SK-N-SH (cell line): ENCODE data around the gene UBE2D2. TPM values are rescaled to one million over a fixed set of nuclear protein-coding genes. Genes with fewer than 3 reads are reported as not detected.

ENCODE experiments used
- CTCF ChIA-PET: fragments of 300-600, 350-600 bp; formaldehyde crosslinking; extraction: SDS; loops from one replicate; lab custom pipeline; 2021; lab: Yijun Ruan, JAX
- POLR2A ChIA-PET: fragments of 350-600 bp; sonication (Branson Sonifier 250); formaldehyde crosslinking; extraction: SDS; loops from one replicate; lab custom pipeline; 2020; ENCODE audit warnings: antibody characterized with exemption, inconsistent platforms; lab: Yijun Ruan, JAX
- DNase-seq: peaks from one replicate; pipeline ENCODE4 v3.0.0; 2012
- H2AFZ ChIP-seq: fragments of 200-600 bp; sonication (generic); 2 replicates; pipeline ENCODE4 v1.8.1; 2016; ENCODE audit warnings: antibody characterized with exemption, mild to moderate bottlenecking, low read depth
- H3F3A ChIP-seq: fragments of 200-600 bp; sonication (generic); replicated peaks from 2 replicates; pipeline ENCODE3; 2016; ENCODE audit warnings: antibody characterized with exemption, mild to moderate bottlenecking; ENCODE audit not compliant: insufficient read depth
- H3K27ac ChIP-seq, 2 experiments: fragments of 200-500 bp in 1 of 2; fragments of 200-600 bp in 1 of 2; sonication (Bioruptor generic) in 1 of 2; sonication (generic), shearing (Covaris generic) in 1 of 2; 2 replicates each; pipeline versions ENCODE4 v1.5.1 to v1.6.1; 2014 to 2016; ENCODE audit warnings: low read depth in 2 of 2, inconsistent platforms in 1 of 2, low read length in 1 of 2, mild to moderate bottlenecking in 1 of 2, mixed read lengths in 1 of 2
- H3K27me3 ChIP-seq: fragments of 200-600 bp; sonication (generic), shearing (Covaris generic); 2 replicates; pipeline ENCODE4 v1.6.1; 2016; ENCODE audit warnings: mixed run types; ENCODE audit not compliant: insufficient read depth
- H3K36me3 ChIP-seq, 2 experiments: fragments of 200-500 bp in 1 of 2; fragments of 200-600 bp in 1 of 2; sonication (Bioruptor generic) in 1 of 2; sonication (generic) in 1 of 2; replicated peaks in 1 of 2; 2 replicates each; pipeline versions ENCODE3 to v1.5.1; 2014 to 2016; ENCODE audit warnings: low read length in 1 of 2, mild to moderate bottlenecking in 1 of 2; ENCODE audit not compliant: insufficient read depth in 2 of 2, control insufficient read depth in 1 of 2
- H3K4me1 ChIP-seq, 2 experiments: fragments of 200-500 bp in 1 of 2; fragments of 200-600 bp in 1 of 2; sonication (Bioruptor generic) in 1 of 2; sonication (generic), shearing (Covaris generic) in 1 of 2; 2 replicates each; pipeline versions ENCODE4 v1.5.1 to v1.6.1; 2014 to 2016; ENCODE audit warnings: low read depth in 1 of 2, low read length in 1 of 2, mixed run types in 1 of 2; ENCODE audit not compliant: insufficient read depth in 2 of 2, control insufficient read depth in 1 of 2
- H3K4me2 ChIP-seq: fragments of 200-600 bp; sonication (generic), shearing (Covaris generic); 2 replicates; pipeline ENCODE4 v1.6.1; 2017; ENCODE audit warnings: mixed run types
- H3K4me3 ChIP-seq, 2 experiments: fragments of 200-500 bp in 1 of 2; fragments of 200-600 bp in 1 of 2; sonication (Bioruptor generic) in 1 of 2; sonication (generic), shearing (Covaris generic) in 1 of 2; 2 replicates each; pipeline versions ENCODE4 v1.5.1 to v1.8.1; 2014 to 2016; ENCODE audit warnings: low read depth in 2 of 2, inconsistent platforms in 1 of 2, low read length in 1 of 2, mild to moderate bottlenecking in 1 of 2, mixed read lengths in 1 of 2, moderate library complexity in 1 of 2
- H3K79me2 ChIP-seq: fragments of 200-600 bp; sonication (generic); 2 replicates; pipeline ENCODE4 v1.8.1; 2017; ENCODE audit warnings: mild to moderate bottlenecking; ENCODE audit not compliant: insufficient read depth
- H3K9ac ChIP-seq: fragments of 200-600 bp; sonication (generic); 2 replicates; pipeline ENCODE4 v1.6.1; 2017; ENCODE audit warnings: mixed run types
- H3K9me2 ChIP-seq: fragments of 200-600 bp; sonication (generic); 2 replicates; pipeline ENCODE4 v1.6.1; 2017; ENCODE audit warnings: mixed run types
- H3K9me3 ChIP-seq: fragments of 200-600 bp; sonication (generic); 2 replicates; pipeline ENCODE4 v1.6.1; 2017; ENCODE audit warnings: mixed run types, mild to moderate bottlenecking, moderate library complexity
- H4K20me1 ChIP-seq: fragments of 200-600 bp; sonication (generic); 2 replicates; pipeline ENCODE4 v1.6.1; 2017; ENCODE audit warnings: mild to moderate bottlenecking, mixed run types; ENCODE audit not compliant: insufficient read depth
- CHD2 ChIP-seq: fragments of 150-350 bp; IDR thresholded peaks from 2 replicates; pipeline ENCODE4 v1.6.1; 2018; ENCODE audit warnings: low read length; ENCODE audit not compliant: partially characterized antibody
- CTCF ChIP-seq: fragments of 200-600 bp; sonication (generic); IDR thresholded peaks from 2 replicates; pipeline ENCODE4 v1.6.1; 2017; ENCODE audit warnings: antibody characterized with exemption, mild to moderate bottlenecking, moderate library complexity
- ELF1 ChIP-seq: IDR thresholded peaks from 2 replicates; pipeline ENCODE4 v1.4.0; 2012
- EP300 ChIP-seq, 2 experiments: IDR thresholded peaks; 2 replicates each; pipeline versions ENCODE4 v1.4.0 to v1.6.1; 2012; ENCODE audit warnings: borderline replicate concordance in 1 of 2, low read depth in 1 of 2, low read length in 1 of 2
- FOXM1 ChIP-seq: IDR thresholded peaks from 2 replicates; pipeline ENCODE4 v1.4.0; 2012; ENCODE audit warnings: low read depth, mild to moderate bottlenecking
- GABPA ChIP-seq: IDR thresholded peaks from 2 replicates; pipeline ENCODE4 v1.4.0; 2012; ENCODE audit warnings: low read depth, mild to moderate bottlenecking
- NRF1 ChIP-seq: IDR thresholded peaks from 2 replicates; pipeline ENCODE4 v1.6.1; 2012; ENCODE audit warnings: low read depth, mild to moderate bottlenecking, low read length
- PBX3 ChIP-seq: IDR thresholded peaks from 2 replicates; pipeline ENCODE4; 2012
- POLR2AphosphoS5 ChIP-seq: IDR thresholded peaks from 2 replicates; pipeline ENCODE4 v1.6.1; 2012; ENCODE audit warnings: low read depth, low read length
- RAD21 ChIP-seq: IDR thresholded peaks from 2 replicates; pipeline ENCODE4 v1.6.1; 2012; ENCODE audit warnings: mild to moderate bottlenecking, low read length
- RCOR1 ChIP-seq: fragments of 150-350 bp; IDR thresholded peaks from 2 replicates; pipeline ENCODE4 v1.6.1; 2017; ENCODE audit warnings: antibody characterized with exemption, low read length
- SIN3A ChIP-seq: IDR thresholded peaks from 2 replicates; pipeline ENCODE4 v1.6.1; 2012; ENCODE audit warnings: low read depth, mild to moderate bottlenecking, low read length, moderate library complexity, borderline replicate concordance
- SMC3 ChIP-seq: IDR thresholded peaks from 2 replicates; pipeline ENCODE4 v1.6.1; 2012; ENCODE audit warnings: low read depth, low read length, improper control_type of control experiment
- TEAD4 ChIP-seq: IDR thresholded peaks from 2 replicates; pipeline ENCODE4 v1.4.0; 2012; ENCODE audit warnings: mild to moderate bottlenecking, borderline replicate concordance; ENCODE audit not compliant: insufficient read depth
- YY1 ChIP-seq: IDR thresholded peaks from 2 replicates; pipeline ENCODE4 v1.4.0; 2012; ENCODE audit warnings: low read depth, mild to moderate bottlenecking
- ZBTB33 ChIP-seq: IDR thresholded peaks from 2 replicates; pipeline ENCODE4 v1.4.0; 2012; ENCODE audit warnings: low read depth, borderline replicate concordance
- WGBS: methylation state at CpG from one replicate; pipeline ENCODE4 v1.1.6; 2017; ENCODE audit warnings: low lambda C conversion rate; 5-methylcytosine and 5-hydroxymethylcytosine counted together
- polyA plus RNA-seq, 3 experiments: library from polyadenylated mRNA; depleted of rRNA; stranded (reverse); fragments of >200 nt; gene quantifications; 2 replicates each; pipeline ENCODE4 v1.2.3, GENCODE V29; 2012

Gene UBE2D2
- polyA plus RNA-seq, 1 of the 3 experiments (the other 2 are of a cell fraction) = 24.5 TPM

- TF ChIP-seq RCOR1 (peak; percentile 37; the same call in 1 of the 2 replicates), FOXM1 (0 out of 2 replicates have a peak, but pooled peaks have one; percentile 56), SMC3 (peak; percentile 31; the same call in 1 of the 2 replicates), SIN3A (peak; percentile 47; the same call in 1 of the 2 replicates), CHD2 (peak; percentile 68), CTCF (peak; percentile 34), GABPA (0 out of 2 replicates have a peak, but pooled peaks have one; percentile 30), TEAD4 (no peak), NRF1 (no peak), YY1 (peak; percentile 62; the same call in 1 of the 2 replicates), EP300 (IDR thresholded peaks at IDR 0.05; ENCODE audit: borderline replicate concordance in 1 of 2, low read depth in 1 of 2, low read length in 1 of 2) (peak; percentile 44 to 57; a peak in 3 of 4 replicates)
These were observed 76.4 kb downstream of the UBE2D2 start (continued) for GRCh38 chr5:139637438-139638089.

GRCh38 chr5:139638090-139638735 is 77.1 kb downstream of the UBE2D2 start:
- ChIA-PET CTCF (interaction anchor here (2.8 to 22.4 kb wide), 7 partner anchors 11 to 129 kb away, joined by 14 to 627 read pairs (median 177); partner anchors contain the start of gene CXXC5), POLR2A (interaction anchor here (0.8 to 5.6 kb wide), 12 partner anchors 11 to 127 kb away, joined by 3 to 130 read pairs (median 8); partner anchors contain the start of genes CXXC5 and UBE2D2)
- Histone ChIP-seq H3K9ac (peak overlapping the region; percentile 48; the same call in 1 of the 2 replicates), H3K79me2 (peaks cover 28% of the 10 kb centered on the region; the same call in 1 of the 2 replicates), H3K36me3 (no peaks in the 10 kb centered on the region), H4K20me1 (no peaks in the 10 kb centered on the region; the same call in 1 of the 2 replicates), H2AFZ (no peak overlapping the region), H3K4me1 (peaks cover 45 to 66% of the 10 kb centered on the region in 2 experiments), H3K27me3 (no peaks in the 10 kb centered on the region), H3K9me3 (no peaks in the 10 kb centered on the region), H3K4me3 (peak overlapping the region; percentile 42 to 59; a peak in 3 of 4 replicates), H3K4me2 (peak overlapping the region; percentile 87), H3F3A (peaks cover 30% of the 10 kb centered on the region), H3K27ac (peak overlapping the region; percentile 83 to 99), H3K9me2 (no peaks in the 10 kb centered on the region)
- no peak for TF ChIP-seq CTCF
- TF ChIP-seq PBX3 = no peak
- TF ChIP-seq POLR2AphosphoS5 = no peak
- no peak for TF ChIP-seq ELF1
- 0 out of 2 replicates have a peak, but pooled peaks have one; percentile 27 for TF ChIP-seq YY1
- no peak for TF ChIP-seq RAD21
- 0 out of 2 replicates have a peak, but pooled peaks have one; percentile 17 for TF ChIP-seq RCOR1
- no peak for TF ChIP-seq ZBTB33
- TF ChIP-seq NRF1 = no peak
- TF ChIP-seq FOXM1 = no peak
- TF ChIP-seq GABPA = no peak
- DNase-seq = peak; percentile 89
- WGBS = 41% methylated on average over 3 of the region's 23 CpGs
